Activated CD8-positive, alpha-beta memory T cell treated with anti-CD3 and anti-CD28 coated beads for 4 hours (primary cell): ENCODE measurements around the gene PRADC1.

ENCODE experiments used
- DNase-seq, 2 donors: peaks; one replicate each; pipeline ENCODE4 v3.0.0-alpha.2; 2020; ENCODE audit warnings: low read depth in 2 of 2

Gene PRADC1

GRCh38 chr2:73235315-73236028, 2.4 kb upstream of the PRADC1 start:
- no peak for DNase-seq

GRCh38 chr2:73233932-73234832, 1.1 kb upstream of the PRADC1 start, which contains the start of gene CCT7:
TSS of gene CCT7 (plus strand) at chr2:73234308. CDS start at chr2:73234379, 71 bp downstream.
- peak; percentile 70 to 79 for DNase-seq

GRCh38 chr2:73232403-73233153, 461 bp downstream of the PRADC1 start:
- peak in 1 of 2 donors; percentile 7 for DNase-seq

- DNase-seq, result no peak
Observed at GRCh38 chr2:73228631-73229030, 4.4 kb downstream of the PRADC1 start.

- DNase-seq, result no peak
Observed at GRCh38 chr2:73227086-73227485, 6.0 kb downstream of the PRADC1 start.

- DNase-seq, result no peak
Observed at GRCh38 chr2:73225513-73226360, 7.3 kb downstream of the PRADC1 start.

GRCh38 chr2:73223821-73224220, 9.2 kb downstream of the PRADC1 start:
- DNase-seq, result no peak

- DNase-seq, result no peak
Observed at GRCh38 chr2:73218298-73218697, 14.7 kb downstream of the PRADC1 start.

GRCh38 chr2:73217826-73218225, 15.2 kb downstream of the PRADC1 start:
- no peak for DNase-seq

- DNase-seq, result no peak
Observed at GRCh38 chr2:73217160-73217559, 15.9 kb downstream of the PRADC1 start.

GRCh38 chr2:73215254-73215653, 17.8 kb downstream of the PRADC1 start:
- no peak for DNase-seq

GRCh38 chr2:73214120-73215035, 18.7 kb downstream of the PRADC1 start, which contains the start of gene SMYD5:
TSS of gene SMYD5 (plus strand) at chr2:73214245. CDS start at chr2:73214267, 22 bp downstream.
- DNase-seq, result peak; percentile 83 to 85

- DNase-seq, result peak; percentile 41 to 58
Observed at GRCh38 chr2:73212448-73213176, 20.4 kb downstream of the PRADC1 start.

GRCh38 chr2:73212098-73212447, 21.0 kb downstream of the PRADC1 start:
- no peak for DNase-seq

- no peak for DNase-seq
Observed at GRCh38 chr2:73210696-73211095, 22.3 kb downstream of the PRADC1 start.

- no peak for DNase-seq
Observed at GRCh38 chr2:73210019-73210418, 23.0 kb downstream of the PRADC1 start.

- DNase-seq, result no peak
Observed at GRCh38 chr2:73208258-73208657, 24.8 kb downstream of the PRADC1 start.

GRCh38 chr2:73205611-73206010, 27.4 kb downstream of the PRADC1 start:
- DNase-seq, result no peak

- no peak for DNase-seq
Observed at GRCh38 chr2:73203055-73203681, 29.9 kb downstream of the PRADC1 start.
